ENCODE data around the gene SCT. TPM values are rescaled to one million over a fixed set of nuclear protein-coding genes. Genes with fewer than 3 reads are reported as not detected.
"Not testable (repeated sequence)": the region's sequence is repeated elsewhere in the genome, so short reads cannot be mapped to it uniquely, and the experiment has no call there.

The SCT gene
- total RNA-seq, 2 experiments from 2014 or later, result not detected

- Mint-ChIP-seq H3K4me1 (no peaks in the 10 kb centered on the region), H3K27ac (no peak overlapping the region), H3K36me3 (ENCODE audit: low read depth) (peaks cover 11% of the 10 kb centered on the region), H3K27me3 (no peaks in the 10 kb centered on the region), H3K4me3 (no peak overlapping the region), H3K9me3 (ENCODE audit: low read depth) (no peaks in the 10 kb centered on the region)
- ATAC-seq (no peak), DNase-seq (no peak)
- ChIA-PET CTCF (no interaction called here), POLR2A (no interaction called here)
- intact Hi-C loops (cut with DNase I, micrococcal nuclease), result no loop called here
Measured at GRCh38 chr11:656866-657265, 29.9 kb upstream of the SCT start.

GRCh38 chr11:656426-656825 lies 29.4 kb upstream of the SCT start:
- ChIA-PET CTCF (no interaction called here), POLR2A (no interaction called here)
- intact Hi-C loops (cut with DNase I, micrococcal nuclease), result no loop called here
- ATAC-seq (no peak), DNase-seq (no peak)
- no peaks in the 10 kb centered on the region for H3K27me3 Mint-ChIP-seq
- H3K4me3 Mint-ChIP-seq, result no peak overlapping the region
- H3K9me3 Mint-ChIP-seq (ENCODE audit: low read depth), result no peaks in the 10 kb centered on the region
- peaks cover 11% of the 10 kb centered on the region for H3K36me3 Mint-ChIP-seq (ENCODE audit: low read depth)
- no peak overlapping the region for H3K27ac Mint-ChIP-seq
- no peaks in the 10 kb centered on the region for H3K4me1 Mint-ChIP-seq

- H3K27me3 Mint-ChIP-seq, result no peaks in the 10 kb centered on the region
- no peaks in the 10 kb centered on the region for H3K4me1 Mint-ChIP-seq
- ChIA-PET CTCF (interaction anchor here (0.6 kb wide), 1 partner anchor 243 kb away, joined by 4 read pairs; no protein-coding TSS in a partner anchor), POLR2A (no interaction called here)
- H3K27ac Mint-ChIP-seq, result no peak overlapping the region
- intact Hi-C loops (cut with DNase I, micrococcal nuclease), result no loop called here
- DNase-seq (no peak), ATAC-seq (no peak)
- H3K9me3 Mint-ChIP-seq (ENCODE audit: low read depth), result no peaks in the 10 kb centered on the region
- no peak overlapping the region for H3K4me3 Mint-ChIP-seq
- H3K36me3 Mint-ChIP-seq (ENCODE audit: low read depth), result peaks cover 13% of the 10 kb centered on the region
Measured at GRCh38 chr11:655036-655726, 28.2 kb upstream of the SCT start.

- intact Hi-C loops (cut with DNase I, micrococcal nuclease); DNase-seq; H3K27ac Mint-ChIP-seq; ATAC-seq; H3K4me3 Mint-ChIP-seq; H3K4me1 Mint-ChIP-seq; H3K9me3 Mint-ChIP-seq (ENCODE audit: low read depth); H3K27me3 Mint-ChIP-seq: not testable (repeated sequence)
- peaks cover 13% of the 10 kb centered on the region for H3K36me3 Mint-ChIP-seq (ENCODE audit: low read depth)
- ChIA-PET POLR2A (interaction anchor here (0.7 kb wide), 1 partner anchor 153 kb away, joined by 3 read pairs; no protein-coding TSS in a partner anchor), CTCF (interaction anchor here (0.6 kb wide), 1 partner anchor 243 kb away, joined by 4 read pairs; no protein-coding TSS in a partner anchor)
Measured at GRCh38 chr11:654444-654843, 27.5 kb upstream of the SCT start.

- DNase-seq (no peak), ATAC-seq (no peak)
- Mint-ChIP-seq H3K4me1 (no peaks in the 10 kb centered on the region), H3K27ac (no peak overlapping the region), H3K9me3 (ENCODE audit: low read depth) (no peaks in the 10 kb centered on the region), H3K27me3 (no peaks in the 10 kb centered on the region), H3K36me3 (ENCODE audit: low read depth) (peaks cover 13% of the 10 kb centered on the region), H3K4me3 (no peak overlapping the region)
- intact Hi-C loops (cut with DNase I, micrococcal nuclease), result no loop called here
- CTCF ChIA-PET, result no interaction called here
- POLR2A ChIA-PET, result interaction anchor here (0.7 kb wide), 1 partner anchor 152 kb away, joined by 3 read pairs; no protein-coding TSS in a partner anchor
Measured at GRCh38 chr11:653837-654236, 26.9 kb upstream of the SCT start.

GRCh38 chr11:653136-653535 lies 26.2 kb upstream of the SCT start:
- peaks cover 13% of the 10 kb centered on the region for H3K36me3 Mint-ChIP-seq (ENCODE audit: low read depth)
- CTCF ChIA-PET; H3K9me3 Mint-ChIP-seq (ENCODE audit: low read depth); H3K27me3 Mint-ChIP-seq; H3K27ac Mint-ChIP-seq; intact Hi-C loops (cut with DNase I, micrococcal nuclease); H3K4me3 Mint-ChIP-seq; ATAC-seq; DNase-seq; H3K4me1 Mint-ChIP-seq: not testable (repeated sequence)
- POLR2A ChIA-PET, result interaction anchor here (0.6 kb wide), 1 partner anchor 36 kb away, joined by 4 read pairs; no protein-coding TSS in a partner anchor

- Mint-ChIP-seq H3K4me1 (peaks cover 2% of the 10 kb centered on the region), H3K27me3 (no peaks in the 10 kb centered on the region), H3K4me3 (no peak overlapping the region), H3K9me3 (ENCODE audit: low read depth) (no peaks in the 10 kb centered on the region), H3K36me3 (ENCODE audit: low read depth) (peaks cover 15% of the 10 kb centered on the region), H3K27ac (no peak overlapping the region)
- intact Hi-C loops (cut with DNase I, micrococcal nuclease), result no loop called here
- DNase-seq, result no peak
- POLR2A ChIA-PET, result no interaction called here
- CTCF ChIA-PET, result interaction anchor here (0.6 to 1.2 kb wide), 2 partner anchors 12 to 1247 kb away, joined by 3 read pairs; no protein-coding TSS in a partner anchor
- no peak for ATAC-seq
Measured at GRCh38 chr11:650482-650881, 23.5 kb upstream of the SCT start.

- H3K27ac Mint-ChIP-seq; DNase-seq; POLR2A ChIA-PET; H3K27me3 Mint-ChIP-seq; CTCF ChIA-PET; H3K9me3 Mint-ChIP-seq (ENCODE audit: low read depth); H3K4me1 Mint-ChIP-seq; ATAC-seq; intact Hi-C loops (cut with DNase I, micrococcal nuclease); H3K4me3 Mint-ChIP-seq: not testable (repeated sequence)
- peaks cover 10% of the 10 kb centered on the region for H3K36me3 Mint-ChIP-seq (ENCODE audit: low read depth)
Measured at GRCh38 chr11:647672-648158, 20.7 kb upstream of the SCT start.

- CTCF ChIA-PET, result interaction anchor here (0.6 kb wide), 1 partner anchor 269 kb away, joined by 3 read pairs; no protein-coding TSS in a partner anchor
- DNase-seq, result no peak
- Mint-ChIP-seq H3K4me3 (no peak overlapping the region), H3K9me3 (ENCODE audit: low read depth) (no peaks in the 10 kb centered on the region), H3K4me1 (peaks cover 2% of the 10 kb centered on the region), H3K36me3 (ENCODE audit: low read depth) (peaks cover 6% of the 10 kb centered on the region), H3K27me3 (no peaks in the 10 kb centered on the region), H3K27ac (no peak overlapping the region)
- intact Hi-C loops (cut with DNase I, micrococcal nuclease), result no loop called here
- no peak for ATAC-seq
- POLR2A ChIA-PET, result no interaction called here
Measured at GRCh38 chr11:646214-646613, 19.2 kb upstream of the SCT start.

- no peak for DNase-seq
- Mint-ChIP-seq H3K27me3 (no peaks in the 10 kb centered on the region), H3K36me3 (ENCODE audit: low read depth) (peaks cover 5% of the 10 kb centered on the region), H3K9me3 (ENCODE audit: low read depth) (no peaks in the 10 kb centered on the region), H3K4me3 (no peak overlapping the region), H3K4me1 (peaks cover 2% of the 10 kb centered on the region), H3K27ac (no peak overlapping the region)
- ChIA-PET POLR2A (no interaction called here), CTCF (interaction anchor here (0.7 kb wide), 1 partner anchor 126 kb away, joined by 3 read pairs; no protein-coding TSS in a partner anchor)
- ATAC-seq, result no peak
- intact Hi-C loops (cut with DNase I, micrococcal nuclease), result no loop called here
Measured at GRCh38 chr11:645536-645935, 18.6 kb upstream of the SCT start.

GRCh38 chr11:643849-644738 lies 17.1 kb upstream of the SCT start:
- ChIA-PET CTCF (interaction anchor here (0.7 to 0.9 kb wide), 2 partner anchors 15 to 84 kb away, joined by 3 read pairs; no protein-coding TSS in a partner anchor), POLR2A (no interaction called here)
- Mint-ChIP-seq H3K27me3 (peaks cover 3% of the 10 kb centered on the region), H3K27ac (no peak overlapping the region), H3K4me1 (peaks cover 6% of the 10 kb centered on the region), H3K9me3 (ENCODE audit: low read depth) (no peaks in the 10 kb centered on the region), H3K4me3 (no peak overlapping the region), H3K36me3 (ENCODE audit: low read depth) (peaks cover 3% of the 10 kb centered on the region)
- DNase-seq (no peak), ATAC-seq (no peak)
- intact Hi-C loops (cut with DNase I, micrococcal nuclease), result no loop called here

Measured in activated CD4-positive, alpha-beta T cell treated with anti-CD3 and anti-CD28 coated beads for 36 hours (primary cell).